ENCODE results near the gene NPVF. TPM values are rescaled to one million over a fixed set of nuclear protein-coding genes. Genes with fewer than 3 reads are reported as not detected.

The NPVF gene
- total and polyA plus RNA-seq, 2 of the 4 experiments (the other 2 are of a cell fraction), result not detected

DNA sequence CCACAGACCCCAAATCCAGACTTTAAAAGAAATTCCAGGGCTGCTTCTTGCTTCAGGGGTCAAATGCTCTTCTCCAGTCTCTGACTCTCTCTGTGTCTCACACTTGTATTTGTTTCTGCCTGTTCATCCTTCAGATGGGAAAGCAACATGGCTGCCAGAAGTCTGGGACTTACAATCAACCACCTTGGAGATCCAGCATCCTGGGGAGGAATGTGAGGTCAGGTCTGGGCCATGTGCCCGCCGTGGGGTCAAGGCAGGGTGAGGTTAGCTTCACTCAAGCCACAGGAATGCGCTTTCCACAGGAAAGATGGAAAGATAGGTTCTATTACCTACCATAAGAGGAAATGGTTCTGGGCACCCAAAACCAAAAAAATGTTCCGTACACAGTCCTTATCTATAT, 34.3 kb upstream of the NPVF start:
- in situ Hi-C loops (cut with MboI; ENCODE audit: low sequenced_read_pairs) (no loop called here), dilution Hi-C loops (cut with HindIII; ENCODE audit: low sequenced_read_pairs, unreplicated experiment) (no loop called here), intact Hi-C loops (cut with micrococcal nuclease) (no loop called here)
- Histone ChIP-seq H3K56ac (ENCODE audit: extremely low read depth, insufficient read depth, low read length) (no peak overlapping the region), H3K27me3 (ENCODE audit: control insufficient read depth, insufficient read depth, low read length) (peaks cover 2% of the 10 kb centered on the region; the same call in 1 of the 2 replicates), H3K9ac (ENCODE audit: low read depth, low read length) (no peak overlapping the region), H3K79me1 (ENCODE audit: low read depth in 1 of 2, low read length in 2 of 2) (no peaks in the 10 kb centered on the region), H4K20me1 (ENCODE audit: insufficient read depth, low read length) (no peaks in the 10 kb centered on the region), H3K4me2 (ENCODE audit: low read depth, low read length) (no peak overlapping the region), H2BK120ac (ENCODE audit: low read depth, low read length) (no peak overlapping the region), H2AK5ac (ENCODE audit: low read depth, low read length) (no peak overlapping the region), H3K9me1 (ENCODE audit: insufficient read depth, low read length) (no peaks in the 10 kb centered on the region), H3K27ac (ENCODE audit: insufficient read depth, low read length) (no peak overlapping the region), H3K14ac (replicated peaks; ENCODE audit: low read depth, low read length) (no peak overlapping the region), H2AK9ac (replicated peaks; ENCODE audit: low read depth, low read length, poor library complexity) (no peak overlapping the region), H2AFZ (replicated peaks; ENCODE audit: low read length, poor library complexity) (no peak overlapping the region), H3K4me3 (ENCODE audit: insufficient read depth, low read depth, low read length) (no peak overlapping the region), H3K4me1 (ENCODE audit: control insufficient read depth, insufficient read depth, low read length) (no peaks in the 10 kb centered on the region), H4K8ac (ENCODE audit: low read depth in 2 of 2, low read length in 2 of 2) (no peak overlapping the region), H4K5ac (ENCODE audit: low read depth, low read length) (no peak overlapping the region), H3K18ac (ENCODE audit: low read depth, low read length) (no peak overlapping the region), H3K23ac (ENCODE audit: low read depth, low read length) (no peak overlapping the region), H3K9me3 (ENCODE audit: control insufficient read depth, insufficient read depth, low read length) (no peaks in the 10 kb centered on the region), H2BK15ac (ENCODE audit: low read depth, low read length) (no peak overlapping the region), H4K91ac (ENCODE audit: insufficient read depth, low read depth, low read length) (no peak overlapping the region), H2BK5ac (ENCODE audit: low read depth, low read length, poor library complexity, severe bottlenecking) (no peak overlapping the region), H2BK20ac (ENCODE audit: low read depth, low read length) (no peak overlapping the region), H3K36me3 (ENCODE audit: control insufficient read depth, insufficient read depth, low read length) (no peaks in the 10 kb centered on the region), H3K4ac (ENCODE audit: low read depth, low read length) (no peak overlapping the region)
- no CpG with 5 or more reads among the region's 4 CpGs for WGBS, 2 experiments (ENCODE audit: extremely low coverage in 2 of 2, insufficient read length in 1 of 2)
- ATAC-seq (ENCODE audit: low read depth) (no peak), DNase-seq (no peak)
- TF ChIP-seq MXI1 (IDR thresholded peaks at IDR 0.05; ENCODE audit: borderline replicate concordance, low read depth, low read length) (no peak), RCOR1 (IDR thresholded peaks at IDR 0.05; ENCODE audit: insufficient replicate concordance, low read length) (no peak), SMC3 (IDR thresholded peaks at IDR 0.05; ENCODE audit: low read depth, low read length) (no peak), POLR2A (IDR thresholded peaks at IDR 0.05; ENCODE audit: low read depth, low read length) (no peak), CHD1 (IDR thresholded peaks at IDR 0.05; ENCODE audit: low read depth, low read length) (no peak)
- TF ChIP-seq, protein P1, sequence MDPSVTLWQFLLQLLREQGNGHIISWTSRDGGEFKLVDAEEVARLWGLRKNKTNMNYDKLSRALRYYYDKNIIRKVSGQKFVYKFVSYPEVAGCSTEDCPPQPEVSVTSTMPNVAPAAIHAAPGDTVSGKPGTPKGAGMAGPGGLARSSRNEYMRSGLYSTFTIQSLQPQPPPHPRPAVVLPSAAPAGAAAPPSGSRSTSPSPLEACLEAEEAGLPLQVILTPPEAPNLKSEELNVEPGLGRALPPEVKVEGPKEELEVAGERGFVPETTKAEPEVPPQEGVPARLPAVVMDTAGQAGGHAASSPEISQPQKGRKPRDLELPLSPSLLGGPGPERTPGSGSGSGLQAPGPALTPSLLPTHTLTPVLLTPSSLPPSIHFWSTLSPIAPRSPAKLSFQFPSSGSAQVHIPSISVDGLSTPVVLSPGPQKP (IDR thresholded peaks at IDR 0.05; ENCODE audit: borderline replicate concordance, low read depth, low read length), result no peak
- no TSS peak for BruUV-seq (replicated peaks)
- CTCF ChIA-PET, result no interaction called here
- POLR2A ChIA-PET (ENCODE audit: unreplicated experiment), result no interaction called here

All from IMR-90 (cell line).